DOHH2 (cell line): Measurements from ENCODE around the gene THRSP.

Experiments used
- CTCF ChIP-seq: fragments of 200-600 bp; sonication (generic); IDR thresholded peaks from one replicate; pipeline ENCODE4 v1.5.1; 2014; ENCODE audit warnings: antibody characterized with exemption, mild to moderate bottlenecking, low read depth, low read length; ENCODE audit not compliant: poor library complexity, severe bottlenecking
- EZH2phosphoT487 ChIP-seq: fragments of 200-600 bp; sonication (generic); IDR thresholded peaks from 2 replicates; pipeline ENCODE4 v1.6.1; 2017; ENCODE audit warnings: borderline replicate concordance, mild to moderate bottlenecking, antibody characterized with exemption, low read length, moderate library complexity, mixed read lengths

- no peak for TF ChIP-seq CTCF
- TF ChIP-seq EZH2phosphoT487: no peak
Observed at GRCh38 chr11:78033040-78033439, 30.6 kb upstream of the THRSP start.
